Lower leg skin (tissue), 3 donors: ENCODE measurements around the gene MSANTD2.

Source experiments
- CTCF ChIP-seq, 3 donors: fragments of 450-650 bp; IDR thresholded peaks; one replicate each; pipeline ENCODE4 v1.5.1; 2016; ENCODE audit warnings: antibody characterized with exemption in 3 of 3, mild to moderate bottlenecking in 3 of 3, moderate library complexity in 2 of 3
- POLR2A ChIP-seq, 2 donors: fragments of 450-650 bp; IDR thresholded peaks; one replicate each; pipeline ENCODE4 v1.6.1; 2016 to 2017; ENCODE audit warnings: antibody characterized with exemption in 2 of 2, mild to moderate bottlenecking in 1 of 2, moderate library complexity in 1 of 2

GRCh38 chr11:124769806-124770774, 30.1 kb downstream of the MSANTD2 start:
- TF ChIP-seq CTCF (IDR thresholded peaks at IDR 0.05) (no peak), POLR2A (IDR thresholded peaks at IDR 0.05) (no peak)
